Prostate gland (tissue), 2 donors: ENCODE results near the gene CDH26. TPM values are rescaled to one million over a fixed set of nuclear protein-coding genes. Genes with fewer than 3 reads are reported as not detected.

ENCODE experiments used
- DNase-seq: peaks from one replicate; pipeline ENCODE4 v3.0.0-alpha.2; 2019; ENCODE audit warnings: low spot score
- H3K27ac ChIP-seq, 2 donors: fragments of 200-600 bp; sonication (generic); 2 replicates each; pipeline ENCODE4 v1.5.1; 2017 to 2019
- H3K27me3 ChIP-seq: fragments of 200-600 bp; sonication (generic); replicated peaks from 2 replicates; pipeline ENCODE4 v1.5.1; 2019; ENCODE audit not compliant: insufficient read depth
- H3K36me3 ChIP-seq, 2 donors: fragments of 200-600 bp; sonication (generic); 1 replicate in 1 of 2; 2 replicates in 1 of 2; pipeline versions ENCODE4 v1.5.1 to v1.8.1; 2017 to 2019
- H3K4me1 ChIP-seq: fragments of 200-600 bp; sonication (generic); replicated peaks from 2 replicates; pipeline ENCODE4 v1.5.1; 2019
- H3K4me3 ChIP-seq, 2 donors: fragments of 200-600 bp; sonication (generic); 2 replicates each; pipeline ENCODE4 v1.5.1; 2017 to 2019
- H3K9me3 ChIP-seq: fragments of 200-600 bp; sonication (generic); 2 replicates; pipeline ENCODE4 v1.5.1; 2017
- CTCF ChIP-seq, 4 experiments: fragments of 200-600 bp in 2 of 4; fragments of 450-650 bp in 2 of 4; sonication (generic) in 2 of 4; IDR thresholded peaks; 1 replicate in 3 of 4; 2 replicates in 1 of 4; pipeline ENCODE4 v1.5.1; 2016 to 2019; ENCODE audit warnings: antibody characterized with exemption in 4 of 4, mild to moderate bottlenecking in 2 of 4, moderate library complexity in 2 of 4
- POLR2A ChIP-seq: fragments of 450-650 bp; IDR thresholded peaks from one replicate; pipeline ENCODE4 v1.6.1; 2016; ENCODE audit warnings: antibody characterized with exemption, mild to moderate bottlenecking
- POLR2AphosphoS5 ChIP-seq: sonication (generic); formaldehyde crosslinking; IDR thresholded peaks from one replicate; pipeline ENCODE4 v1.6.1; 2017; ENCODE audit warnings: antibody characterized with exemption
- WGBS: methylation state at CpG from one replicate; pipeline ENCODE4 v1.1.5; 2018; 5-methylcytosine and 5-hydroxymethylcytosine counted together
- intact Hi-C: fragments of 100-400 bp; cut with DNase I; formaldehyde crosslinking; loops from one replicate; pipeline ENCODE4 v1.14.2; 2022
- total RNA-seq, 2 donors: library from RNA; depleted of rRNA; stranded (reverse); fragments of >200 nt; gene quantifications; one replicate each; pipeline ENCODE4 v1.1.0, GENCODE V29; 2016

The CDH26 gene
- total RNA-seq, 2 donors from 2014 or later, result 11.0 to 30.6 TPM

- Histone ChIP-seq H3K36me3 (no peaks in the 10 kb centered on the region), H3K4me1 (no peaks in the 10 kb centered on the region), H3K9me3 (no peaks in the 10 kb centered on the region), H3K27ac (no peak overlapping the region), H3K27me3 (no peaks in the 10 kb centered on the region), H3K4me3 (no peak overlapping the region)
- no peak for DNase-seq
- intact Hi-C loops, result no loop called here
- TF ChIP-seq POLR2A (no peak), POLR2AphosphoS5 (no peak), CTCF (IDR thresholded peaks at IDR 0.05) (no peak)
Observed at GRCh38 chr20:60016406-60016805, 58.2 kb downstream of the CDH26 start.

- no peaks in the 10 kb centered on the region for H3K27me3 ChIP-seq
- no peak overlapping the region for H3K4me3 ChIP-seq
- no peak for TF ChIP-seq POLR2A
- no peak overlapping the region for H3K27ac ChIP-seq
- no peaks in the 10 kb centered on the region for H3K4me1 ChIP-seq
- no peak for DNase-seq
- H3K36me3 ChIP-seq, result no peaks in the 10 kb centered on the region
- 94% methylated on average over 5 of the region's 5 CpGs for WGBS
- no peaks in the 10 kb centered on the region for H3K9me3 ChIP-seq
- intact Hi-C loops, result no loop called here
Observed at GRCh38 chr20:60020251-60020650, 62.0 kb downstream of the CDH26 start.

- intact Hi-C loops, result no loop called here
Observed at GRCh38 chr20:60021104-60021503, 62.9 kb downstream of the CDH26 start.

GRCh38 chr20:60022849-60023248 is 64.6 kb downstream of the CDH26 start:
- Histone ChIP-seq H3K4me1 (no peaks in the 10 kb centered on the region), H3K27me3 (no peaks in the 10 kb centered on the region), H3K27ac (no peak overlapping the region), H3K36me3 (no peaks in the 10 kb centered on the region), H3K4me3 (no peak overlapping the region), H3K9me3 (no peaks in the 10 kb centered on the region)
- TF ChIP-seq POLR2AphosphoS5 (no peak), CTCF (IDR thresholded peaks at IDR 0.05) (no peak), POLR2A (no peak)
- 100% methylated on average over 1 of the region's 1 CpG for WGBS
- intact Hi-C loops, result no loop called here
- no peak for DNase-seq

More at GRCh38 chr20:60021104-60021503, 62.9 kb downstream of the CDH26 start:
- H3K27me3 ChIP-seq, result no peaks in the 10 kb centered on the region
- no peaks in the 10 kb centered on the region for H3K9me3 ChIP-seq
- no peak for DNase-seq
- no peaks in the 10 kb centered on the region for H3K36me3 ChIP-seq
- no peak for TF ChIP-seq CTCF (IDR thresholded peaks at IDR 0.05)
- no peak for TF ChIP-seq POLR2AphosphoS5
- TF ChIP-seq POLR2A, result no peak
- H3K27ac ChIP-seq, result no peak overlapping the region
- WGBS, result 70% methylated on average over 1 of the region's 1 CpG
- H3K4me1 ChIP-seq, result no peaks in the 10 kb centered on the region
- H3K4me3 ChIP-seq, result no peak overlapping the region

- Histone ChIP-seq H3K27me3 (no peaks in the 10 kb centered on the region), H3K4me3 (no peak overlapping the region), H3K4me1 (no peaks in the 10 kb centered on the region), H3K9me3 (no peaks in the 10 kb centered on the region), H3K36me3 (no peaks in the 10 kb centered on the region), H3K27ac (no peak overlapping the region)
- TF ChIP-seq CTCF (IDR thresholded peaks at IDR 0.05) (no peak), POLR2A (no peak), POLR2AphosphoS5 (no peak)
- DNase-seq, result no peak
- intact Hi-C loops, result no loop called here
- 80% methylated on average over 3 of the region's 3 CpGs for WGBS
Observed at GRCh38 chr20:60024245-60024644, 66.0 kb downstream of the CDH26 start.

- Histone ChIP-seq H3K9me3 (no peaks in the 10 kb centered on the region), H3K27ac (no peak overlapping the region), H3K36me3 (no peaks in the 10 kb centered on the region), H3K27me3 (no peaks in the 10 kb centered on the region), H3K4me1 (no peaks in the 10 kb centered on the region), H3K4me3 (no peak overlapping the region)
- WGBS, result 66% methylated on average over 5 of the region's 5 CpGs
- no peak for TF ChIP-seq POLR2A
- no peak for TF ChIP-seq POLR2AphosphoS5
- TF ChIP-seq CTCF (IDR thresholded peaks at IDR 0.05), result no peak
- intact Hi-C loops, result no loop called here
- no peak for DNase-seq
Observed at GRCh38 chr20:60024801-60025200, 66.6 kb downstream of the CDH26 start.
